Activated naive CD4-positive, alpha-beta T cell treated with anti-CD3 and anti-CD28 coated beads, Interleukin-2, amount 50 U/mL, for 16 hours (primary cell): ENCODE data around the gene PODXL2.
"Not testable (repeated sequence)": the region's sequence is repeated elsewhere in the genome, so short reads cannot be mapped to it uniquely, and the experiment has no call there.

ENCODE experiments used
- DNase-seq: peaks from one replicate; pipeline ENCODE4 v3.0.0-alpha.2; 2020

The PODXL2 gene

DNA sequence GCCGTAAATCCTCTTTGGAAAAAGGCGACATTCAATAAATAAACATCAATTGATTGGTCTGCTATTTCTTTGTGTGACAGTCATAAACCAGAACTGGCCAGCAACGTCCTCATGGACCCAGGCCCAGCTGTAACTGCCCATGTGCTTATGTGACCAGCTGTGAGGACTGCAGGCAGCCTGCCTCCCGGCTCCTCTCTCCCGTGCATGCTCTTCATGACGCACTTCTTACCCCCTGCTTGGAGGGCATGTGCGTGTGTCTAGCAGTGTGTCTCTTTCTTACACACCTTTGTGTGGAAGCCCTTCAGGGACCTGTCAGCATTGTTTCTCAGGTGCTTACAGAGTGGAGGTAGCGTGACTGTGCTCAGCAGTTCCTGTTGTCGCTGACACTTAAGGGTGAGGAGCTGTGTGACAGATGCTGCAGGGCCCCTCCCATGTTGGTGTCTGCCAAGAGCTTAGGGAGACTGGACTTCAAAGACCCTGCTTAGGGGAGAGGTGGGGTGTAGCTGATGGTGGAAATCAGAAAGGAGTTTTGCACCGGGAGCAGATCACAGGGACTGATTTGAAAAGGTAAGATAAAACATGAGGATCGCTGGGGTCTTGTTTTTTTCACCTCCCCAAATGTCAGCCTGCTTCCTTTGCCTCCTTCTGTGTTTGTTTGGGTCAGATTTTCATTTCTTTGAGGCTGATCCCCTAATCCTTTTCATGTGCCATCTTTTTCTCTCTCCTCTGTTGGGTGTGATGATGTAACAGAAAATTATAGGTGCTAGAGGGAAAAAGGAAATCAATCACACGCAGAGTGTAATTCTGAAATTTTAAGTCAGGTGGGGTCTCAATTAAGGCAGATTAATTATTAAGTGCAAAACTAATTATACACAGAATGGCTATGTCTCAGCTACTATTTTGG is 2.1 kb downstream of the PODXL2 start:
- DNase-seq, result no peak

DNA sequence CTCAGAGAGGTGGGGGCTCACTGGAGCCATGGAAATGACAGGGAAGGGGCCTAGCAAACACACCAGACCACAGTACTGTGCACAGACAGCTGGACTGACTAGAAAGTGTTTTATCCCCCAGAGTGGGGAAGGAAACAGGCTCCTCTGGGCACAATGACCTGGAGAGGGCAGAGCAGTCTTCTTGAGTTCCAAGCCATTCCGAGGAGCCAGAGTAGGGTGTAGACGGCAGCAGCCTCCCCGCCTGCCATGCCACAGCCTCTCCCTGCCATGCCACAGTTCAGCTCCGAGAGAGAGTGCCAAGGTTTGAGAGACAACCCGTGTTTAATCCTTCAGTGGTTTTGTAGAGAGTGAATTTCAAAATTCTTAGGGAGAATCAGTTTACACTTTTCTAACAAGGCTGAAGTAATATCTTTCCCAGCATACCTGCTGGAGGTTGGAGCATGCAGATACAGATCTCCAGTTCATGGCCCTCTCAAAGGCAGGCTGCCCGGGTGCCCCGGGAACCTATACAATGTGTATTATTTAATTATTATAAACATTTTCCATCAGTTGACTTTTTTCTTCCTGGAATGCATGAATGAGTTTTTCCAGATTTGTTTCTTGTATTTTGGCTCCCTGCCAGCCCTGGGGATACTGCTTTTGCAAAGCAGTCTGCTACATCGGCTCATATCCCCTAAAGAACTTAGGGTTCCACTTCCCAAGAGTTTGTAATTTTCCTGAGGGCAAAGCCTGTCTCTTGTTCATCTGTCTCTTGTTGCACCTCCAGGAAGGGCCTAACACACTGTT is 3.2 kb downstream of the PODXL2 start:
- DNase-seq, result no peak

DNA sequence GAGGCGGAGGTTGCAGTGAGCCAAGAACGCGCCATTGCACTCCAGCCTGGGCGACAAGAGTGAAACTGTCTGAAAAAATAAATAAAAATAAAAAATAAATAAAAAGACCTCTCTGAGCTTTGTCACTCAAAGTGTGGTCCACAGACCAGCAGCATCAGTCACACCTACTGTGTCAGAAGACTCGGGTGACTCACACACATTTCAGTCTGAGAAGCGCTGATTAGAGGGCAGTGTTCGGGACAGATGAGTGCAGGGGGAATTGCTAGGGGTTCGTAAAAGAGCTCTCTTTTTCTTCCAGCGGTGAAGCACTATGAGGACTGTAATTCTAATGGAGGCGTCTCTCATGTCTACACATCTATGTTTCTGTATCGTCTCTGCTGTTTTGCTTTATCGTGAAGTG is 5.7 kb downstream of the PODXL2 start:
- no peak for DNase-seq

- no peak for DNase-seq
Measured at GRCh38 chr3:127637546-127637945, 8.6 kb downstream of the PODXL2 start.

- DNase-seq, result no peak
Measured at GRCh38 chr3:127637971-127638370, 9.0 kb downstream of the PODXL2 start.

DNA sequence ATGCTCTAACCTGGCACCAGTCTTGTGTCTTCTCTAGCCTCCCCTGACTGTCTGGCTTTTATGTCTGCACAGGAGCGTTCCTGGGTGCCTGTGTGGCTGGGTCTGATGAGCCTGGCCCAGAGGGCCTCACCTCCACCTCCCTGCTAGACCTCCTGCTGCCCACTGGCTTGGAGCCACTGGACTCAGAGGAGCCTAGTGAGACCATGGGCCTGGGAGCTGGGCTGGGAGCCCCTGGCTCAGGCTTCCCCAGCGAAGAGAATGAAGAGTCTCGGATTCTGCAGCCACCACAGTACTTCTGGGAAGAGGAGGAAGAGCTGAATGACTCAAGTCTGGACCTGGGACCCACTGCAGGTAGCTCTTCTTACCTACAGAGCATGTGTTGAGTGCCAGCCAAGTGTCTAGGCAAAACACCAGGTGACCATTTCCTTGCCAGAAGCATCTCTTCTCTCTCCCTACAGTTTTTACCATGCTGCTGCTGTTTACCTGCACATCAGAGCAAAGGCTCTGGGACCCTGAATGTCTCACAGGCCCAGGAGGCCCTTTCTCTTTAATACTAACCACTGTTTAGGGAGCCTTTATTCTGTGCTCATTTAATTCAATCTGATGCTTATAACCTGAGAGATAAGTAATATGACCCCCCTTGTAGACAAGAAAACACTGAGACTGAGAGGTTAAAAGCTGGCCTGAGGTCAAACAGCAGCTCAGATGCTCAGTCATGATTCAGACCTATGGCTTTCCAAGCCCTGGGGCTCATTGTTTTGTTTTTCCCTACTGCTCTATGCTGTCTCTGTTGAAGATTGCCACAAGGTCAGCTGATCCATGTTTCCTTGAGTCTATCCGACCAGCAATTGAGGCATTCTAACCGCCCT is 10.4 kb downstream of the PODXL2 start:
- no peak for DNase-seq

- DNase-seq, result no peak
Measured at GRCh38 chr3:127640042-127640355, 11.0 kb downstream of the PODXL2 start.

GRCh38 chr3:127644641-127645370 is 15.8 kb downstream of the PODXL2 start:
- DNase-seq, result no peak

- no peak for DNase-seq
Measured at GRCh38 chr3:127645371-127646015, 16.5 kb downstream of the PODXL2 start.

- DNase-seq, result no peak
Measured at GRCh38 chr3:127646501-127647046, 17.6 kb downstream of the PODXL2 start.

DNA sequence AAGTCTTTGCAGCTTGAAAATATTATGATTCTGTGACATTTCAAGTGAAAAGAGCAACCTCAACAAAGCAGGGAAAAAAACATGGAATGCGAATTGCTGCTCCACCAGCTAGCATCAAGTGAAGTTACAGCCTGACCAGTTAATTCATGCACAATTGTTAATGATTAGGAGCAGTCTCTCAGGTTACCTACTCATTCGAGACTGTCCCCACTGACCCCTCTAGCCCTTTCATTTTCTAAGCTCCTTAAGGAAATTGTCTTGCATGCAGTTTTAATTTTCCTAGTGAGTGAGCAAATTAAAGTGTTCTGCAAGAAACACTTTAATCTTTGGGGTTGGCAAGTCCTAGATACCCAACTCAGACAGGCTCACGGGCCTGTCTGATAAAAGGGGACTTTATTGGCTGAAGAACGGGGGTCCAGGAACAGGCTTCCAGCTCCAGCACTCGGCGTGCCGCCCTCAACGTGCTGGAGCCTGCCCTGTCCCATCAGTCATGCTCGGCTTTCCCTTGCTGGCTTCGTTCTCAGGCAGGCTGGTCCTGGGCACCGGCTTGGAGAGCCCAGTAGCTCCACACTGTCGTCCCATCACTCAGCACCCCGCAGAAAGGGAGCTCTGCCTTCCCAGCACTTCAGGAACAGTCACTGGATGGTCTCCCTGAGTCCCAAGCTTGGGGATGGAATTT is 18.3 kb downstream of the PODXL2 start:
- DNase-seq, result no peak

DNA sequence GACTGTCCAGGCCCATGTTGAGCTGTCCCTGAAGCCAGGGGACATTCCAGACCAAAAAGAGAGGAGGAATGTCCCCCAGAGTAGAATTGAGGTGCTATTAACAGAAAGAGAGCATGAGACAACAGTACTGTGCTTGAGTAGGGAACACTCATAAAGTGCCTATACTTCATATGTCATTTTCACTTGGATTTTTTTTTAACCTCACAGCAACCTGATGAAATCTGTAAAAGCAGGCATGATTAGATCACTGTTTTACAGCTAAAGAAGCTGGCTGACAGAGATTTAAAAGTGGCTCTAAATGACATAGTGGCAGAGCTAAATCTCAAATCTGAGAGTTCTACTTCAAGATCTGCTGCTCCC is 18.8 kb downstream of the PODXL2 start:
- no peak for DNase-seq

DNA sequence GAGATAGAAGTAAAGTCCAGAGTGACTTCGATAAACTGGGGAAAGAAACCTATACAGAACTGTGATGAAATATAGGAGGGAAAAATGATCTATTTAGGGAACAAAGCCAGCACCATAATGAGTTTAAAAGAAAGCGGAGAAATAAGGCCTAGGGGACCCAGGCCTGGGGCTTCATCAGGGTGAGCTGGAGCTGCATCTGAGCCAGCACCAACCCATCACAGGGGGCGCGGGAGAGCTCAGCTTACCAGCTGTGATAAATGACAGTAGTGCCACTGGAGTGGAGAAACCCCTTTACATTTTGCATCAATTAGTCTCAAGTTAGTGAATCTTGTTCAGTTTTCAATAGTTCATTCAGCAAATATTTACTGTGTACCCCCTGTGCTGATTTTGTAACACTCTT is 21.3 kb downstream of the PODXL2 start:
- no peak for DNase-seq

DNA sequence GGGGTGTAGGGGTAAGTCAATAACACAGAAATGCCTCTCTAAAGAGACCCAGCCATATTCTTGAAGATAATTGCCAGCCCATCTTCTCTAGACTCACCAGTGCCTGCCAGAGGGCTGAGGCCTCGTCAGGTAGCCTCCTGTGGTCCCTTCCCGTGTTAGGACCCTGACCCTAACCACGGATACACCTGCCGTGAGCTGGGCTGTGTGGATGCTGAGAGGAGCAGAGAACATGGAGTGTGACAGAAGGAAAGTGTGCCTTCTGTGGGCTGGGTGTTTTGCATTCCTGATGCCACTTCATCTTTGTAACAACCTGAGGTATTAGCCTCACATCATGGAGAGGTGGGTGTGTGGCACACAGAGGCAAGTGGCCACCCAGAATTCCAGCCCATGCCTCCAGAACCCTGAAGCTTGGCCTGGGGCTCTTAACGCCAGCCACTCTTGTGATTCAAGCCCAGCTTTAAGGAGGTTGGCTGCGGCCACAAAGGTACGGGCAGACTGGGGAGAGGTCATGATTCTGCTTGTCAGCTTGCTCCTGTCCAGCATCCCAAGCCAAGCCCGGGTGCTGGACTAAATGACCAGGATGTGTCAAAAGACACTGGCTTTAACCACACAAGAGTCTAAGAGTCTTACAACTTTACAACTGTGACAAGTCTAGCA is 22.7 kb downstream of the PODXL2 start:
- no peak for DNase-seq

DNA sequence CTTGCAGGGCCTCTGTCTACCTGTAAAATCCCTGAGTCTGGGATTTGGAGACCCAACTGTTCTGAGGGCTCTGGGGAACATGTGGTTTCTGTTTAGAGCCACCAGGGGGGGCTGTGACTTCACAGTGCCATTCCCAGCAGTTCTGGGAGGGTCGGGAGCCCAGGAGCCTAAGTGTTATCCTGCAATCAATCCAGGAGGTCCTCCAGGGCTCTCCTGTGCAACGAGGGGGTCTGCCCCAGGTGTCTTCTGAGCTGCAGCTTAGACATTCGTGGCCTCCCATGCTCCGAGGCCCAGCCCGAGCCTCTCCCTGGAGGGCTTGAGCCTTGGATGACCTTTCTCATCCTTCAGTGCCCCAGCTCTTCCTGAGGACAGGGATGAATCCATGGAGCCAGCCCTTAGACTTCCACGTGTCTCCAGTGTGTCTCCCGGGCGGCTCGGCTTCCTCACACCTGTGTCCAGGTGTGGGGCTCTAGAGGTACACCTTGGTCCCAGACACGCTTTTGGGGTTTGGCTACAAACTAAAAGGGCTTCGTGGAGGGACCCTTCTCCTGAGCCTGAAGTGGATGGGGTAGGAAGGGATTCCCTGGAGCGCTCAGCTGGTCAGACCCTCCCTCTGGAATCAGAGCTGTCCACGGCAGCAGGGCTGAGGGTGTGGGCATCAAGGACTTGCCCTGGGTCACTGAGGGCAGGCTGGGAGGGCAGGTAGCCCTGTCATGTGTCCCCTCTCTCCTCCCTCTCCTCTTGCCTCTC is 23.4 kb downstream of the PODXL2 start:
- DNase-seq, result no peak

GRCh38 chr3:127654374-127654773 is 25.4 kb downstream of the PODXL2 start:
- DNase-seq, result no peak

DNA sequence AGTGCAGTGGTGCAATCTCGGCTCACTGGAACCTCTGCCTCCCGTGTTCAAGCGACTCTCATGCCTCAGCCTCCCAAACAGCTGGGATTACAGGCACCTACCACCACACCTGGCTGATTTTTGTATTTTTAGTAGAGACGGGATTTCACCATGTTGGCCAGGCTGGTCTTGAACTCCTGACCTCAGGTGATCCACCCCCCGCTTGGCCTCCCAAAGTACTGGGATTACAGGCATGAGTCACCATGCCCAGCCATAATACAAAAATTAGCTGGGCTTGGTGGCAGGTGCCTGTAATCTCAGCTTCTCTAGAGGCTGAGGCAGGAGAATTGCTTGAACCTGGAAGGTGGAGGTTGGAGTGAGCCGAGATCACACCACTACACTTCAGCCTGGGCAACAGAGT is 26.0 kb downstream of the PODXL2 start:
- not testable (repeated sequence) for DNase-seq

GRCh38 chr3:127655641-127656040 is 26.7 kb downstream of the PODXL2 start:
- no peak for DNase-seq

- no peak for DNase-seq
Measured at GRCh38 chr3:127656906-127657305, 27.9 kb downstream of the PODXL2 start.

- no peak for DNase-seq
Measured at GRCh38 chr3:127658234-127658633, 29.2 kb downstream of the PODXL2 start.
